Neural progenitor cell (in vitro differentiated cells): ENCODE results near the gene PROC. TPM values are rescaled to one million over a fixed set of nuclear protein-coding genes. Genes with fewer than 3 reads are reported as not detected.
"Not testable (repeated sequence)": the region's sequence is repeated elsewhere in the genome, so short reads cannot be mapped to it uniquely, and the experiment has no call there.

ENCODE experiments used
- DNase-seq: peaks from one replicate; pipeline ENCODE4 v3.0.0-alpha.2; 2016; ENCODE audit warnings: low spot score
- H2AFZ ChIP-seq: fragments of 200-600 bp; sonication (generic); replicated peaks from 2 replicates; pipeline ENCODE4 v1.6.1; 2016; ENCODE audit warnings: antibody characterized with exemption
- H3F3A ChIP-seq: fragments of 200-600 bp; sonication (generic); 2 replicates; pipeline ENCODE4 v1.6.1; 2016; ENCODE audit warnings: antibody characterized with exemption, low read depth
- H3K27ac ChIP-seq: fragments of 200-600 bp; sonication (generic); 2 replicates; pipeline ENCODE4 v1.5.1; 2016; ENCODE audit warnings: mild to moderate bottlenecking
- H3K27me3 ChIP-seq: fragments of 200-600 bp; sonication (generic); 2 replicates; pipeline ENCODE4 v1.6.1; 2016; ENCODE audit warnings: mild to moderate bottlenecking, moderate library complexity
- H3K36me3 ChIP-seq: fragments of 200-600 bp; sonication (generic); 2 replicates; pipeline ENCODE4 v1.5.1; 2016
- H3K4me1 ChIP-seq: fragments of 200-600 bp; sonication (generic); 2 replicates; pipeline ENCODE4 v1.6.1; 2016; ENCODE audit warnings: mixed run types
- H3K4me2 ChIP-seq: fragments of 200-600 bp; sonication (generic); 2 replicates; pipeline ENCODE4 v1.6.1; 2016
- H3K4me3 ChIP-seq: fragments of 200-600 bp; sonication (generic); 2 replicates; pipeline ENCODE4 v1.5.1; 2016
- H3K79me2 ChIP-seq: fragments of 200-600 bp; sonication (generic); 2 replicates; pipeline ENCODE4 v1.6.1; 2016; ENCODE audit warnings: low read depth
- H3K9ac ChIP-seq: fragments of 200-600 bp; sonication (generic); 2 replicates; pipeline ENCODE4 v1.6.1; 2016
- H3K9me3 ChIP-seq: fragments of 200-600 bp; sonication (generic); 2 replicates; pipeline ENCODE4 v1.5.1; 2016; ENCODE audit warnings: low read depth
- H4K20me1 ChIP-seq: fragments of 200-600 bp; sonication (generic); 2 replicates; pipeline ENCODE4 v1.6.1; 2016; ENCODE audit warnings: low read depth
- H3K27ac Mint-ChIP-seq: 3 replicates; pipeline ENCODE4 v1.8.0; 2021; ENCODE audit warnings: mixed read lengths
- H3K27me3 Mint-ChIP-seq: 2 replicates; pipeline ENCODE4 v1.8.0; 2022; ENCODE audit warnings: low read depth, mild to moderate bottlenecking, inconsistent platforms, moderate library complexity, mixed read lengths; ENCODE audit not compliant: insufficient read depth
- H3K36me3 Mint-ChIP-seq: 3 replicates; pipeline ENCODE4 v1.8.0; 2021; ENCODE audit warnings: mixed read lengths
- H3K4me1 Mint-ChIP-seq: 3 replicates; pipeline ENCODE4 v1.8.0; 2021; ENCODE audit warnings: mixed read lengths
- H3K4me3 Mint-ChIP-seq: 3 replicates; pipeline ENCODE4 v1.8.0; 2021; ENCODE audit warnings: mild to moderate bottlenecking, moderate library complexity, mixed read lengths
- H3K9me3 Mint-ChIP-seq: 3 replicates; pipeline ENCODE4 v1.8.0; 2020; ENCODE audit warnings: mixed read lengths
- CTCF ChIP-seq: fragments of 200-600 bp; sonication (generic); IDR thresholded peaks from 2 replicates; pipeline ENCODE4 v1.5.1; 2017; ENCODE audit warnings: antibody characterized with exemption, mild to moderate bottlenecking
- EZH2 ChIP-seq: fragments of 200-600 bp; sonication (generic); IDR thresholded peaks from 2 replicates; pipeline ENCODE4 v1.6.1; 2017; ENCODE audit warnings: antibody characterized with exemption, mild to moderate bottlenecking, moderate library complexity
- EZH2phosphoT487 ChIP-seq: fragments of 200-600 bp; sonication (generic); IDR thresholded peaks from 2 replicates; pipeline ENCODE4 v1.6.1; 2017; ENCODE audit warnings: antibody characterized with exemption
- total RNA-seq: library from RNA; depleted of rRNA; stranded (reverse); fragments of >200 nt; gene quantifications from 2 replicates; pipeline ENCODE4 v1.2.3, GENCODE V29; 2015; ENCODE audit warnings: low replicate concordance

The PROC gene
- total RNA-seq, 1 donor from 2014 or later, result not detected

DNA sequence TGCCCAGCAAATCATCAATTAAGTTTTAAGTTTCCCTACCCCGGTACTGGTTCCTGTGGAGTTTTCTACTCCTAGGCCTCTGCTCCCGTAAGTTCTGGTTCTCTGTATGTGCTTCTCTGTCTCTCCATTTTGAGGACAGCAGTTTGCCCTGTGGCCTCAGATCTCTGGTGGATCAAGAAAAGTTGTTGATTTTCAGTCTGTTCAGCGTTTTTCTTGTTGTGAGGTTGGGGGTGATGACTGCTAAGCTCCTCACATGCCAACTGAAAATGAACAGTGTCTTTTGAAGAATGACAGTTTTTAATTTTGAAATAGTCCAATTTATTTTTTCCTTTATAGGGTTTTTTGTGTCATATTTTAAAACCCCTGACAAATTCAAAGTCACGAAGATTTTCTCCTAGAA is 31.7 kb downstream of the PROC start:
- Mint-ChIP-seq H3K36me3 (no peaks in the 10 kb centered on the region), H3K9me3 (peaks cover 4% of the 10 kb centered on the region)
- H3K27ac ChIP-seq, result peak overlapping the region; percentile 90

GRCh38 chr2:127451981-127452380 is 33.8 kb downstream of the PROC start:
- Mint-ChIP-seq H3K4me3 (no peak overlapping the region), H3K4me1 (peaks cover 34% of the 10 kb centered on the region), H3K27ac (peak overlapping the region; percentile 72), H3K36me3 (no peaks in the 10 kb centered on the region), H3K9me3 (no peaks in the 10 kb centered on the region), H3K27me3 (no peaks in the 10 kb centered on the region)
- Histone ChIP-seq H3K27ac (no peak overlapping the region), H3K4me2 (no peak overlapping the region), H3K4me3 (no peak overlapping the region), H3K36me3 (no peaks in the 10 kb centered on the region), H3K9ac (no peak overlapping the region), H2AFZ (no peak overlapping the region), H3K27me3 (no peaks in the 10 kb centered on the region), H4K20me1 (no peaks in the 10 kb centered on the region), H3K9me3 (no peaks in the 10 kb centered on the region), H3K79me2 (no peaks in the 10 kb centered on the region), H3F3A (peaks cover 52% of the 10 kb centered on the region), H3K4me1 (peaks cover 50% of the 10 kb centered on the region)
- TF ChIP-seq EZH2 (no peak), EZH2phosphoT487 (no peak), CTCF (no peak)
- DNase-seq, result no peak

More for the DNA sequence above, 31.7 kb downstream of the PROC start:
- peaks cover 36% of the 10 kb centered on the region for H3K4me1 ChIP-seq
- DNase-seq, result no peak
- H3K9me3 ChIP-seq, result no peaks in the 10 kb centered on the region
- no peak overlapping the region for H3K4me3 ChIP-seq
- H3K79me2 ChIP-seq, result no peaks in the 10 kb centered on the region
- peak overlapping the region; percentile 76 for H2AFZ ChIP-seq
- TF ChIP-seq EZH2phosphoT487, result no peak
- TF ChIP-seq EZH2, result no peak
- TF ChIP-seq CTCF, result no peak
- Mint-ChIP-seq H3K4me1 (peaks cover 21% of the 10 kb centered on the region), H3K27ac (peak overlapping the region; percentile 7), H3K4me3 (no peak overlapping the region), H3K27me3 (no peaks in the 10 kb centered on the region)
- H4K20me1 ChIP-seq, result no peaks in the 10 kb centered on the region
- peaks cover 36% of the 10 kb centered on the region for H3F3A ChIP-seq
- H3K36me3 ChIP-seq, result no peaks in the 10 kb centered on the region
- no peak overlapping the region for H3K9ac ChIP-seq
- peak overlapping the region; percentile 61 for H3K4me2 ChIP-seq
- no peaks in the 10 kb centered on the region for H3K27me3 ChIP-seq

GRCh38 chr2:127452423-127452822 is 34.2 kb downstream of the PROC start:
- H3K9ac ChIP-seq, DNase-seq, H3K4me2 ChIP-seq, H4K20me1 ChIP-seq, H3K36me3 ChIP-seq, H2AFZ ChIP-seq, H3K27me3 ChIP-seq, H3K4me3 ChIP-seq, H3K27ac ChIP-seq, H3K79me2 ChIP-seq, H3K9me3 ChIP-seq, H3K27me3 Mint-ChIP-seq, H3K4me3 Mint-ChIP-seq, H3K9me3 Mint-ChIP-seq, H3K36me3 Mint-ChIP-seq: not testable (repeated sequence)
- Histone ChIP-seq H3F3A (peaks cover 54% of the 10 kb centered on the region), H3K4me1 (peaks cover 50% of the 10 kb centered on the region)
- Mint-ChIP-seq H3K27ac (peak overlapping the region; percentile 72), H3K4me1 (peaks cover 34% of the 10 kb centered on the region)

DNA sequence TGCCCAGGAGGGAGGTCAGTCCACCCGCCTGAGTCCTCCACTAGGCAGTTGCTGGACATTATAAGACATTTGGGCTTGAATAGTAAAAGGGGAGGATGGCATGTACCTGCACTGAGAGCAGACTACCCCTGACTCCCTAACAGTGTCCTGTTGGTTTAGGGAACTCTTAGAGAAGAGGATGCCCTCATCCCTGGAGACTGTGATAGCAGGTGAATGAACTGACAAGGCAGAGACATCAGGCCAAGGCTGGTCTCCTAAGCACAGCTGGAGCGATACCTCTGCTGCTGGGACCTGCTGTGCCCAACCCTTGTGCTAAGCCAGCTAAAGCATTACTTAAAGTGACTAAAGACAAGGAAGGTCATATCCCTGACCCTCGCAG is 34.8 kb downstream of the PROC start:
- no peak overlapping the region for H3K4me3 Mint-ChIP-seq
- peaks cover 59% of the 10 kb centered on the region for H3F3A ChIP-seq
- no peaks in the 10 kb centered on the region for H3K9me3 Mint-ChIP-seq
- TF ChIP-seq EZH2phosphoT487, result no peak
- no peak for TF ChIP-seq CTCF
- TF ChIP-seq EZH2, result no peak
- H3K9ac ChIP-seq, result no peak overlapping the region
- DNase-seq, result no peak
- H3K4me1 ChIP-seq, result peaks cover 50% of the 10 kb centered on the region
- H2AFZ ChIP-seq, result no peak overlapping the region
- H3K27ac ChIP-seq, result no peak overlapping the region
- no peak overlapping the region for H3K4me2 ChIP-seq
- no peak overlapping the region for H3K27ac Mint-ChIP-seq
- no peak overlapping the region for H3K4me3 ChIP-seq
- H3K27me3 ChIP-seq, result no peaks in the 10 kb centered on the region
- no peaks in the 10 kb centered on the region for H4K20me1 ChIP-seq
- H3K4me1 Mint-ChIP-seq, result peaks cover 34% of the 10 kb centered on the region
- H3K79me2 ChIP-seq, result no peaks in the 10 kb centered on the region
- no peaks in the 10 kb centered on the region for H3K27me3 Mint-ChIP-seq
- no peaks in the 10 kb centered on the region for H3K36me3 Mint-ChIP-seq
- no peaks in the 10 kb centered on the region for H3K9me3 ChIP-seq
- no peaks in the 10 kb centered on the region for H3K36me3 ChIP-seq
